ENCODE measurements around the gene KIF3A.

Gene KIF3A

DNA sequence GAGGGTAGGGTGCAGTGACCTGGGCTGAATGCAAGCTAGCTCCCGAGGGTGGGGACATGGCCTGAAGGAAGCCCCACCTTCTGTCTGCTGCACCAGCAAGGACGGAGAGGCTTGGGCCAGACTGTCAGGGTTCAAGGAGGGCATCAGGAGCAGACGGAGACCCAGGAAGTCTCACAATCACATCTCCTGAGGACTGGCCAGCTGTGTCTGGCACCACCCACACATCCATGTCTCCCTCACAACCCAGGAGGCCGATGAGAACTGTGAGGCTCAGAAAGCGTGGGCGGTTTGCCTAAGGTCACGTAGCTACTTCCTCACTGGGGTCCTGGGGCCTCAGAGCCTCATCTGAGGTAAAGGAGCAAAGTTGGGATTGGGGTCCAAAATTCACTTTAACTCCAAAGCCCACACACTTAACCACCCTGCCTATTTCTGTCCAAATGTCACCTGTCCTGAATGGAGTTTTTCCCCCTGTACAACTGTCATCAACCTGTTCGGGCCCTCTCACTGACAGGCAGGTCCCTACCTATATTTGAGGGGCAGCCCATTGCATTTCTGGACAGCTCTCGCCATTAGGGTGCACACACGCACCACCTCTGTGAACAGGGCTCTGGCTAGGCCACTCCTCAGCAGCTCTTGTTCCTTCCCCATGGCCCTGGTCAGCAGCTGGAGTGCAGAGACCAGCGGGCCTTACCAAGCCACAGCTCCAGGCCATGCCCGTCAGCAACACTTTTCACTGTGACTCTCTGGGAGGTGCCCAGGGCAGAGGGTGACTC lies 75.9 kb downstream of the KIF3A start:
- H3K4me3 ChIP-seq (ENCODE audit: control insufficient read depth, low read depth, low read length) = no peak overlapping the region
- DNase-seq (ENCODE audit: low read depth) = no peak
- TF ChIP-seq, protein P1, sequence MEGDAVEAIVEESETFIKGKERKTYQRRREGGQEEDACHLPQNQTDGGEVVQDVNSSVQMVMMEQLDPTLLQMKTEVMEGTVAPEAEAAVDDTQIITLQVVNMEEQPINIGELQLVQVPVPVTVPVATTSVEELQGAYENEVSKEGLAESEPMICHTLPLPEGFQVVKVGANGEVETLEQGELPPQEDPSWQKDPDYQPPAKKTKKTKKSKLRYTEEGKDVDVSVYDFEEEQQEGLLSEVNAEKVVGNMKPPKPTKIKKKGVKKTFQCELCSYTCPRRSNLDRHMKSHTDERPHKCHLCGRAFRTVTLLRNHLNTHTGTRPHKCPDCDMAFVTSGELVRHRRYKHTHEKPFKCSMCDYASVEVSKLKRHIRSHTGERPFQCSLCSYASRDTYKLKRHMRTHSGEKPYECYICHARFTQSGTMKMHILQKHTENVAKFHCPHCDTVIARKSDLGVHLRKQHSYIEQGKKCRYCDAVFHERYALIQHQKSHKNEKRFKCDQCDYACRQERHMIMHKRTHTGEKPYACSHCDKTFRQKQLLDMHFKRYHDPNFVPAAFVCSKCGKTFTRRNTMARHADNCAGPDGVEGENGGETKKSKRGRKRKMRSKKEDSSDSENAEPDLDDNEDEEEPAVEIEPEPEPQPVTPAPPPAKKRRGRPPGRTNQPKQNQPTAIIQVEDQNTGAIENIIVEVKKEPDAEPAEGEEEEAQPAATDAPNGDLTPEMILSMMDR (IDR thresholded peaks at IDR 0.05; ENCODE audit: control insufficient read depth, insufficient read depth, low read depth, low read length, missing control alignments) = peak; percentile 24

DNA sequence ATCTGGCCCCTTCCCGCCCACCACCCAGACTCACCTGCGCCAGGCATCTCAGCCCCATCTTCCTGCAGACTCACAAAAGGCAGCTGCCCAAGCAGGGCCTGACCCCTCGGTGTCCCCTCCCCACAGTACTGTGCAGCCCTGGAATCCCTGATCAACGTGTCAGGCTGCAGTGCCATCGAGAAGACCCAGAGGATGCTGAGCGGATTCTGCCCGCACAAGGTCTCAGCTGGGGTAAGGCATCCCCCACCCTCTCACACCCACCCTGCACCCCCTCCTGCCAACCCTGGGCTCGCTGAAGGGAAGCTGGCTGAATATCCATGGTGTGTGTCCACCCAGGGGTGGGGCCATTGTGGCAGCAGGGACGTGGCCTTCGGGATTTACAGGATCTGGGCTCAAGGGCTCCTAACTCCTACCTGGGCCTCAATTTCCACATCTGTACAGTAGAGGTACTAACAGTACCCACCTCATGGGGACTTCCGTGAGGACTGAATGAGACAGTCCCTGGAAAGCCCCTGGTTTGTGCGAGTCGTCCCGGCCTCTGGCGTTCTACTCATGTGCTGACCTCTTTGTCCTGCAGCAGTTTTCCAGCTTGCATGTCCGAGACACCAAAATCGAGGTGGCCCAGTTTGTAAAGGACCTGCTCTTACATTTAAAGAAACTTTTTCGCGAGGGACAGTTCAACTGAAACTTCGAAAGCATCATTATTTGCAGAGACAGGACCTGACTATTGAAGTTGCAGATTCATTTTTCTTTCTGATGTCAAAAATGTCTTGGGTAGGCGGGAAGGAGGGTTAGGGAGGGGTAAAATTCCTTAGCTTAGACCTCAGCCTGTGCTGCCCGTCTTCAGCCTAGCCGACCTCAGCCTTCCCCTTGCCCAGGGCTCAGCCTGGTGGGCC lies 77.5 kb downstream of the KIF3A start:
- no peak overlapping the region for H3K4me3 ChIP-seq (ENCODE audit: control insufficient read depth, low read depth, low read length)
- TF ChIP-seq, protein P1 (IDR thresholded peaks at IDR 0.05; ENCODE audit: control insufficient read depth, insufficient read depth, low read depth, low read length, missing control alignments) = no peak
- DNase-seq (ENCODE audit: low read depth) = no peak

DNA sequence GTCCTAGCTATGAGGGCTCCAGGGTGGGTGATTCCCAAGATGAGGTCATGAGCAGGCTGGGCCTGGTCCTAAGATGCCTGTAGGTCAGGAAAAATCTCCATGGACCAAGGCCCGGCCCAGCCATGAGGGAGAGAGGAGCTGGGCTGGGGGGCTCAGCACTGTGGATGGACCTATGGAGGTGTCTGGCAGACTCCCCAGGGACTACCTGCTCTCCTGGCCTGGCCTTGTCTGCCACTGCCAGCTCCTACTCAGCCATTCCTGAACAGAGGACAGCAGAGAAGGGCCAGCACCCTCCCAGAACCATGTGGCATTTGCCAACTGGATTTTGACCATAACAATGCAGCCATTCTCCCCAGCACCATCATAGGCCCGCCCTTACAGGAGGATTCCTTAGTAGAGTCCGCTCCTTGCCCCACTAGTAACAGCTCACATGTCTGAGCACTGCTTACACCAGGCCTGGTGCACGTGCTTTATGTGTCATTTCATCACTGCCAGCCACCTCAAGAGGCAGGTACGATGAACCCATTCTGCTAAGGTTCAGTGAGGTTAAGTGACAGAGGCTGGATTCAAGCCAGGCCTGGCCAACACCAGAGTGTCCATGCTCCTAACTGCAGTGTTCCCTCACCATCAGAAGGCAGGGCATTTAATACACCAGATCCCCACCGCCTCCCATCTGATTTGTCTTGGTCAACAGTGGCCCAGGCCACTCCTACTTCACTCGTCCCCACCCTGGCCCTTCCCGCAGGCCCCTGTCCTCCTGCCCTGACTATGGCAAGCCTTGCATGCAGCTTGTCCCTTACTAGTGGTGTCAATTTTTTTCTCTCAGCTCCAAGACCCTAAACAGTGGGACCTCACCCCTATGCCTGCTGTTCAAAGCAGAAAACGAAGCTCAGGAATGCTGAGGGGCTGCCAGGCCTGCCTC lies 78.7 kb downstream of the KIF3A start:
- no peak overlapping the region for H3K4me3 ChIP-seq (ENCODE audit: control insufficient read depth, low read depth, low read length)
- no peak for DNase-seq (ENCODE audit: low read depth)
- TF ChIP-seq, protein P1 (IDR thresholded peaks at IDR 0.05; ENCODE audit: control insufficient read depth, insufficient read depth, low read depth, low read length, missing control alignments) = no peak

DNA sequence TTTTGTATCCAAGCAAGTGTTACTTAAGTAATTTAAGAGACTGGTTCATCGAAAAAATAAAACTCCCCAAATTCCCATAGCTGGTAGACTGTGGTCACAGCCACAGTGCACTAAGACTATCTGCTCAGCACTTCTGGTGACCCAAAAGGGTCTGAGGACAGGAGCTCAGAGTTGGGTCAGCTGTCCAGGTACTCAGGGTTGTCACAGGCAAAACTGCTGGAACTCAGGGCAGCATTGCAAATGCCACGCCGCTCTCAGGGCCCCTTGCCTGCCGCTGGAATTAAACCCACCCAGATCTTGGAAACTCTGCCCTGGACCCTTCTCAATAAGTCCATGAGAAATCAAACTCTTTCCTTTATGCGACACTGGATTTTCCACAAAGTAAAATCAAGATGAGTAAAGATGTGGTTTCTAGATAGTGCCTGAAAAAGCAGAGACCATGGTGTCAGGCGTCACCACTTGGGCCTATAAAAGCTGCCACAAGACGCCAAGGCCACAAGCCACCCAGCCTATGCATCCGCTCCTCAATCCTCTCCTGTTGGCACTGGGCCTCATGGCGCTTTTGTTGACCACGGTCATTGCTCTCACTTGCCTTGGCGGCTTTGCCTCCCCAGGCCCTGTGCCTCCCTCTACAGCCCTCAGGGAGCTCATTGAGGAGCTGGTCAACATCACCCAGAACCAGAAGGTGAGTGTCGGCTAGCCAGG lies 79.5 kb downstream of the KIF3A start, which contains the start of gene IL13:
IL13 (plus strand) TSS at position 498 of the 705 bp plus-strand sequence; CDS start at position 512, 14 bp downstream.
- no peak within 1 kb of the TSS for H3K4me3 ChIP-seq (ENCODE audit: control insufficient read depth, low read depth, low read length)
- TF ChIP-seq, protein P1 (IDR thresholded peaks at IDR 0.05; ENCODE audit: control insufficient read depth, insufficient read depth, low read depth, low read length, missing control alignments) = no peak
- no peak for DNase-seq (ENCODE audit: low read depth)

DNA sequence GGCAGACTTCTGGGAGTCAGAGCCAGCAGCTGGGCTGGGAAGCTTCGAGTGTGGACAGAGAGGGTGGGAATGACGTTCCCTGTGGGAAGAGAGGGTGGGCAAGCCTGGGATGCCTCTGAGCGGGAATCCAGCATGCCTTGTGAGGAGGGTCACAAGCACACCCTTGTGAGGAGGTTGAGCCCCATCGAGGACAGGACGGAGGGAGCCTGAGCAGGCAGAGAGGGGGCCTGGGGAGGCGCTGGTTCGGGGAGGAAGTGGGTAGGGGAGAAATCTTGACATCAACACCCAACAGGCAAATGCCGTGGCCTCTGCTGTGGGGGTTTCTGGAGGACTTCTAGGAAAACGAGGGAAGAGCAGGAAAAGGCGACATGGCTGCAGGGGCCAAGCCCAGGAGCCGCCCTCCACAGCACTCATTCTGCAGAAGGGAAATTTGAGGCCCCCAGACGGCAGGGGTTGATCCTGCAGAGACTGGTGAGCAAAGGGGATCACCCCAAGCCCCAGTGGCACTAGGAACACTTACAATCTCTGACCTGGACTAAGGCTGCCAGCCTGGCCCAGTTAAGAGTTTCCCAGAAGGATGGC lies 80.5 kb downstream of the KIF3A start:
- H3K4me3 ChIP-seq (ENCODE audit: control insufficient read depth, low read depth, low read length) = peak overlapping the region; percentile 25; the same call in 1 of the 2 replicates
- DNase-seq (ENCODE audit: low read depth) = no peak
- TF ChIP-seq, protein P1 (IDR thresholded peaks at IDR 0.05; ENCODE audit: control insufficient read depth, insufficient read depth, low read depth, low read length, missing control alignments) = no peak
